ACHN (cell line): ENCODE measurements around the gene TMOD4.
"Not testable (repeated sequence)": the region's sequence is repeated elsewhere in the genome, so short reads cannot be mapped to it uniquely, and the experiment has no call there.

ENCODE experiments used
- DNase-seq: peaks from one replicate; pipeline ENCODE4 v3.0.0-alpha.2; 2015
- in situ Hi-C: cut with HindIII; loops from 2 replicates; pipeline ENCODE4 v1.10.0; 2017; ENCODE audit warnings: low sequenced_read_pairs, low pct_ligation_motif_present, low pct_unique_long_range_greater_than_20kb

The TMOD4 gene

GRCh38 chr1:151175863-151176262, at the start of gene TMOD4:
TMOD4 (minus strand) TSS chr1:151175981; CDS start chr1:151174875, 1,106 bp downstream.
- in situ Hi-C loops, result no loop called here
- DNase-seq, result peak; percentile 30

GRCh38 chr1:151222130-151222529, 46.3 kb upstream of the TMOD4 start:
- in situ Hi-C loops, result no loop called here

DNA sequence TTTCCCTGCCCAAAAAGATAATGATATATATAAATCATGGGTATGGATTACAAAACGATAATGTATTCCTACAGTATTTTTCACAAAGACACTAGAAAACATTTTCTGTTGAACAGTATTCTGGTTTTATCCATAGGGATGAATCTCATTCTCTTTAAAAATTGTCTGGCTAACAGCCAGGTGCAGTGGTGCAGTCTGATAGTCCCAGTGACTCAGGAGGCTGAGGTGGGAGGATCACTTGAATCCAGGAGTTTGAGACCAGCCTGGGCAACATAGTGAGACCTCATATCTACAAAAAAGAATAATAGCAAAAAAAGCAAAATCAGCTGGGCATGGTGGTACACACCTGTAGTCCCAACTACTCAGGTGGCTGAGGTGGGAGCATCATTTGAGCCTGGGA, 45.8 kb upstream of the TMOD4 start:
- no peak for DNase-seq
- in situ Hi-C loops, result no loop called here

More at GRCh38 chr1:151222130-151222529, 46.3 kb upstream of the TMOD4 start:
- DNase-seq, result peak; percentile 27

- in situ Hi-C loops, result no loop called here
These were observed 37.8 kb upstream of the TMOD4 start for GRCh38 chr1:151213560-151213959.

DNA sequence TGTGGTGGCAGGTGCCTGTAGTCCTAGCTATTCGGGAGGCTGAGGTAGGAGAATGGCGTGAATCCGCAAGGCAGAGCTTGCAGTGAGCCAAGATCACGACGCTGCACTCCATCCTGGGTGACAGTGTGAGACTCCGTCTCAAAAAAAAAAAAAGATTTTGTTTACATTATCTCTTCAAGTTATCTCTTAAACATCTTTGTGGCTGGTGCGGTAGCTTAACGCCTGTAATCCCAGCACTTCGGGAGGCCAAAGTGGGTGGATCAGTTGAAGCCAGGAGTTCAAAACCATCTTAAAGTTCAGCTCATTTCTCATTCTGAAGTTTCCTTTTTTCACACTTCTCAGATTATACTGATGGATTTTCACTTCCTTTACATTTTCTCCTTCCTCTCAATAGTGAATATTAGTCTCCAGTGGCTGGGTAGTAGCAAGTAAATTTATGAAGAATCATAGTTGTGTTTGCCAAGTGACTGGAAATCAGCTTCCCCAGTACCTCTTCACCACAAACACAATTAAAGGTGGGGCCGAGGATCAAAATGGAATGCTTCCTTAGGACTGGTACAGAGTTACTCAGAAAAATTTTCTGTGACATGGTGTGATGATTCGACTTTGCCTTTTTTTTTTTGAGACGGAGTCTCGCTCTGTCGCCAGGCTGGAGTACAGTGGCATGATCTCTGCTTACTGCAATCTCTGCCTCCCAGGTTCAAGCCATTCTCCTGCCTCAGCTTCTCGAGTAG, 36.4 kb upstream of the TMOD4 start:
- DNase-seq, result no peak
- in situ Hi-C loops, result no loop called here

More at GRCh38 chr1:151213560-151213959, 37.8 kb upstream of the TMOD4 start:
- no peak for DNase-seq

DNA sequence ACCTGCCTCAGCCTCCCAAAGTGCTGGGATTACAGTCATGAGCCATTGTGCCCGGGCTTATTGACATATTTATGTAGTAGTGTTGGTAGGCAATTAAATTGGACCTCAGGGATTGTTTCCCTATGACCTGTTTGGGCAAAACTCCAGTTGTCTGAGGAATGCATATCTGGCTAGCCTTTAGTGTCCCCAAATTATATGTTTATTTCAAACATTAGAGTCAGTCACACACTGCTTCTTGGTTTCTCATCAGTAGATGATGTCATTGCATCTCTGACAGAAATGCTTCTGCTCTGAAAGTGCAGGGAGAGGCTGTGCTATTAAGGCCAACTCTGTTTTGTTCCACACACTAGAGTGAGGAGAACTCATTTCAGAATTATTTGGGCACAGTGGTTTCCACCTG, 35.0 kb upstream of the TMOD4 start:
- DNase-seq, result no peak

GRCh38 chr1:151205381-151205965, 29.7 kb upstream of the TMOD4 start:
- DNase-seq, in situ Hi-C loops: not testable (repeated sequence)

More for the DNA sequence above, 35.0 kb upstream of the TMOD4 start:
- in situ Hi-C loops, result no loop called here

GRCh38 chr1:151199873-151200581, 24.2 kb upstream of the TMOD4 start:
- DNase-seq, result peak; percentile 95

GRCh38 chr1:151198254-151199127, 22.7 kb upstream of the TMOD4 start, which contains the start of gene PIP5K1A:
PIP5K1A (plus strand) TSS chr1:151198552; CDS start chr1:151198997, 445 bp downstream.
- in situ Hi-C loops, result no loop called here
- peak; percentile 99 for DNase-seq

More at GRCh38 chr1:151199873-151200581, 24.2 kb upstream of the TMOD4 start:
- in situ Hi-C loops, result no loop called here

DNA sequence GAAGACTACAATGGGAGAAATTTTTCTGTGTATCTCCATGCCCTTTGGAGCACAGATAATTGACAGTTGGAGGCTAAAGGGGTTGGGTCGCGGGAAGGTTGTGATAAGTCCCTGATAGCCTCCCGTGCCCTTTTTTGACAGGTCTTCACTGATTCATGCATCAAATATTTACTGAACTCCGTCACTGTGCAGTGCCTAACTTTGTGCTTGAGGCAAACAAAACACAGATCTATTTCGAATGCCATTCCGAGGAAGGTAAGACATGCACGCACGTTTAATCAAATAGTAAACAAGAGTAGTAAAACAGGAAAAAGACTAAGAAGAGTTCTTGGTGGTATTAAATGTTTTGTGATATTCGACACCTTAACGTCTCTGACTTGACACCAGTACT, 22.1 kb upstream of the TMOD4 start:
- in situ Hi-C loops, result no loop called here
- no peak for DNase-seq

DNA sequence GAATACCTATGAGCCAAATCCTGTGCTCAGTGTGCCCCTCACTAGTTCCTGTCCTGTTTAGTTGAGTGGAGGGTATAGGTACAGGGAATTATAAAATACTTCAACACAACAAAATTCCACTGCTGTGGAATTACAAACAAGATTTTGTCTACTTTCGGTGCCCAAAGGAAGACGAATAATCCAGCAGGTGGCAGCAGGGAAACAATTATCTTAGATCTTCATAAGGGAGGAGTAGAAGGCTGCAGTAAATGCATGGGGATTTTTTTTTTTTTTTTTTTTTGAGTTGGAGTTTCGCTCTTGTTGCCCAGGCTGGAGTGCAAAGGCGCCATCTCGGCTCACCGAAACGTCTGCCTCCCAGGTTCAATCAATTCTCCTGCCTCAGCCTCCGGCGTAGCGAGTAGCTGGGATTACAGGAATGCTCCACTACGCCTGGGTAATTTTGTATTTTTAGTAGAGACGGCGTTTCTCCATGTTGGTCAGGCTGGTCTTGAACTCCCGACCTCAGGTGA, 20.6 kb upstream of the TMOD4 start:
- DNase-seq, result peak; percentile 96
- in situ Hi-C loops, result no loop called here

DNA sequence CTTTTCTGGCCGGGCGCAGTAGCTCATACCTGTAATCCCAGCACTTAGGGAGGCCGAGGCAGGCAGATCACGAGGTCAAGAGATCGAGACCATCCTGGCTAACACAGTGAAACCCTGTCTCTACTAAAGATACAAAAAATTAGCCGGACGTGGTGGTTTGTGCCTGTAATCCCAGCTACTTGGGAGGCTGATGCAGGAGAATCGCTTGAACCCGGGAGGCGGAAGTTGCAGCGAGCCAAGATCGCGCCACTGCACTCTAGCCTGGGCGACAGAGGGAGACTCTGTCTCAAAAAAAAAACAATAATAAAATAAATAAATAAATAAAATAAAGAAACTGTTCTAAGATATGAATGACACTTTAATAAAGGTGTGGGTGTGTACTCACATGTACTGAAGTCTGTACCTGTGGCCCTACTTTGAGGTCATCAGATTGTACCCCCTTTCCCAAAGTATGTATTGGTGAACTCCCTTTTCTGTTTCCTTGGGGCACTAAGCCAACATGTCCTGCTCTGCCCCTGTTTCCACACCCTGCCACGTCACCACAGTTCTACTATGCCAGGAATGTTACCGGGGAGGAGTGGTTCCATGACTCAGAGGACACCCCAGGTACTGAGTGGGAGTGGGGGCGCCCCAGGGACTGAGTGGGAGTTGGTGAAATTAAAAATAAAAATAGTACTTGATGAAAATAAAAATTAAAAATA, 19.3 kb upstream of the TMOD4 start:
- in situ Hi-C loops, result not testable (repeated sequence)
- DNase-seq, result peak; percentile 98

DNA sequence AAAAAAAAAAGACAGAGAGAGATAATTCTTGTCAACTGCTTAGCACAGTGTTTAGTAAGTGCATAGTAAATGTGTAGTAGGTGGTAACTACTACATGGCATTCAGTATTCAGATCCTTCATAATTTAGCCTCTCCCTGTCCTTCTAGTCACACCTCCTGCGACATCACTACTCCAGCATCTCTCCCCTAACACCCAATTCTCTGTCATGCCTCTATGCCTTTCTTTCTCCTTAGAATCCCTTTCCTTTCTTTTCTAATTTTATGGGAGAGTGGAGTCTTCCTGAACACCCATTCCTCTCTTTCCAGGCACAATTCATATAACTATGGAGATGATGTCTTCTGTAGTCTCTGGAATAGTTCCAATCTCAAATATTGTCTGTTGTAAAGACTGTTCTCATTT, 18.1 kb upstream of the TMOD4 start:
- in situ Hi-C loops, result no loop called here
- peak; percentile 12 for DNase-seq

DNA sequence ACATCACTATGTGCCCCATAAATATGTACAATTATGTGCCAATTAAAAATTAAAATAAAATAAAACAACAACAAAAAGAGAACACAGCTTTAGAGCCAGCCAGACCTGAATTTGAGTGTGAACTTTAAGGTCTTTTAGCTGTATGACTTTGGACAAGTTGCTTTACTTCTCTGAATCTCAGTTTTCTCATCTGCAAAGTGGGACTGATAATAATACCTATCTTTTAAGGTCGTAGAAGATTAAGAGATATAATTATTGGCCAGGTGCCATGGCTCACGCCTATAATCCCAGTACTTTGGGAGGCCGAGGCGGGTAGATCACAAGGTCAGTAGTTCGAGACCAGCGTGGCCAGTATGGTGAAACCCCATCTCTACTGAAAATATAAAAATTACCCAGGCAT, 17.5 kb upstream of the TMOD4 start:
- no peak for DNase-seq
- in situ Hi-C loops, result no loop called here

GRCh38 chr1:151192047-151192446, 16.3 kb upstream of the TMOD4 start:
- in situ Hi-C loops, result no loop called here
- no peak for DNase-seq

GRCh38 chr1:151189637-151190445, 14.1 kb upstream of the TMOD4 start, which contains the start of gene VPS72:
VPS72 (minus strand) TSS chr1:151190197; CDS start chr1:151190121, 76 bp downstream.
- in situ Hi-C loops, result no loop called here
- DNase-seq, result peak; percentile 95

GRCh38 chr1:151188667-151189066, 12.9 kb upstream of the TMOD4 start:
- DNase-seq, in situ Hi-C loops: not testable (repeated sequence)
